Keratinocyte (primary cell): ENCODE data around the gene SPOCK1. TPM values are rescaled to one million over a fixed set of nuclear protein-coding genes. Genes with fewer than 3 reads are reported as not detected.

Experiments used
- DNase-seq: peaks from one replicate; pipeline ENCODE4 v3.0.0-alpha.2; 2011; ENCODE audit warnings: low read depth, missing footprints, low spot score
- FAIRE-seq: peaks from 2 replicates; lab custom pipeline; 2011; peaks lifted over from hg19 to GRCh38; lab: Jason Lieb, UNC
- H2AFZ ChIP-seq: 2 replicates; pipeline ENCODE4 v1.6.0; 2012; ENCODE audit warnings: low read length, control low read depth, inconsistent platforms; ENCODE audit not compliant: control insufficient read depth
- H3K27ac ChIP-seq: 2 replicates; pipeline ENCODE4 v1.5.1; 2011; ENCODE audit warnings: low read length; ENCODE audit not compliant: control insufficient read depth, insufficient read depth
- H3K27me3 ChIP-seq: 3 replicates; pipeline ENCODE4 v1.6.0; 2011; ENCODE audit warnings: low read length; ENCODE audit not compliant: control insufficient read depth, insufficient read depth; ENCODE audit errors: extremely low read depth
- H3K36me3 ChIP-seq, 2 experiments: 2 replicates in 1 of 2; 3 replicates in 1 of 2; pipeline ENCODE4 v1.5.1; 2011; ENCODE audit warnings: low read length in 2 of 2, mild to moderate bottlenecking in 1 of 2; ENCODE audit not compliant: control insufficient read depth in 2 of 2, insufficient read depth in 2 of 2; ENCODE audit errors: extremely low read depth in 1 of 2
- H3K4me1 ChIP-seq: 3 replicates; pipeline ENCODE4 v1.5.1; 2011; ENCODE audit warnings: low read length; ENCODE audit not compliant: control insufficient read depth, insufficient read depth; ENCODE audit errors: extremely low read depth
- H3K4me2 ChIP-seq: 3 replicates; pipeline ENCODE4 v1.6.0; 2011; ENCODE audit warnings: low read depth, low read length; ENCODE audit not compliant: control insufficient read depth, insufficient read depth; ENCODE audit errors: extremely low read depth
- H3K4me3 ChIP-seq, 3 experiments: fragments of 200-600 bp in 1 of 3; sonication (generic) in 1 of 3; 2 replicates in 2 of 3; 3 replicates in 1 of 3; pipeline ENCODE4 v1.5.1; 2011 to 2016; ENCODE audit warnings: low read length in 3 of 3, mild to moderate bottlenecking in 3 of 3, control low read depth in 2 of 3, inconsistent platforms in 1 of 3, low read depth in 1 of 3, mixed read lengths in 1 of 3, mixed run types in 1 of 3, moderate library complexity in 1 of 3; ENCODE audit not compliant: control insufficient read depth in 2 of 3, insufficient read depth in 2 of 3; ENCODE audit errors: extremely low read depth in 1 of 3
- H3K79me2 ChIP-seq: 2 replicates; pipeline ENCODE4 v1.6.0; 2012; ENCODE audit warnings: low read length; ENCODE audit not compliant: control insufficient read depth, insufficient read depth
- H3K9ac ChIP-seq: 3 replicates; pipeline ENCODE4 v1.6.0; 2011; ENCODE audit warnings: low read length; ENCODE audit not compliant: control insufficient read depth, insufficient read depth; ENCODE audit errors: extremely low read depth
- H3K9me1 ChIP-seq: 3 replicates; pipeline ENCODE4 v1.6.0; 2011; ENCODE audit warnings: low read length; ENCODE audit not compliant: control insufficient read depth, insufficient read depth; ENCODE audit errors: extremely low read depth
- H3K9me3 ChIP-seq: 2 replicates; pipeline ENCODE4 v1.5.1; 2012; ENCODE audit warnings: low read depth, low read length; ENCODE audit not compliant: control insufficient read depth
- H4K20me1 ChIP-seq: 3 replicates; pipeline ENCODE4 v1.6.0; 2011; ENCODE audit warnings: low read length; ENCODE audit not compliant: control insufficient read depth, insufficient read depth; ENCODE audit errors: extremely low read depth
- CTCF ChIP-seq, 3 experiments: IDR thresholded peaks in 1 of 3; conservative IDR thresholded peaks in 1 of 3; optimal IDR thresholded peaks in 1 of 3; 2 replicates in 2 of 3; 3 replicates in 1 of 3; pipeline versions ENCODE3 to v1.5.1; 2011; ENCODE audit warnings: low read length in 3 of 3, mild to moderate bottlenecking in 3 of 3, moderate library complexity in 2 of 3, control low read depth in 1 of 3, inconsistent platforms in 1 of 3; ENCODE audit not compliant: insufficient read depth in 2 of 3; ENCODE audit errors: extremely low read depth in 1 of 3
- EZH2 ChIP-seq: IDR thresholded peaks from one replicate; pipeline ENCODE4 v1.6.1; 2012; ENCODE audit warnings: inconsistent platforms, mild to moderate bottlenecking, low read length, moderate library complexity
- dilution Hi-C: fragments of 300-500 bp; cut with MboI; formaldehyde crosslinking; loops from one replicate; pipeline ENCODE4 v1.7.0; 2020; ENCODE audit warnings: low sequenced_read_pairs; ENCODE audit not compliant: extremely low pct_ligation_motif_present
- polyA plus RNA-seq, 5 experiments: library from polyadenylated mRNA; depleted of rRNA in 3 of 5; stranded (reverse) in 3 of 5; stranded (forward) in 1 of 5; unstranded in 1 of 5; fragments of >200 nt; gene quantifications; 1 replicate in 1 of 5; 2 replicates in 3 of 5; 3 replicates in 1 of 5; pipeline versions ENCODE4 v1.2.1 to v1.2.3, GENCODE V29; 2011 to 2012; ENCODE audit warnings: missing spikeins in 2 of 5, low read depth in 1 of 5, low replicate concordance in 1 of 5

The SPOCK1 gene
- polyA plus RNA-seq, 1 donor (not counting 4 experiments of a cell fraction or from before 2014, with no cell fraction given), result 5.5 TPM

GRCh38 chr5:137236849-137237507 lies 262.1 kb downstream of the SPOCK1 start:
- no peaks in the 10 kb centered on the region for H3K27me3 ChIP-seq
- no peaks in the 10 kb centered on the region for H3K9me1 ChIP-seq
- H3K9me3 ChIP-seq, result no peaks in the 10 kb centered on the region
- H3K4me2 ChIP-seq, result no peak overlapping the region
- no peak overlapping the region for H3K4me3 ChIP-seq
- H3K36me3 ChIP-seq, result no peaks in the 10 kb centered on the region
- FAIRE-seq (no peak), DNase-seq (no peak)
- dilution Hi-C loops, result no loop called here
- H3K4me1 ChIP-seq, result peaks cover 37% of the 10 kb centered on the region
- TF ChIP-seq EZH2, result no peak
- no peak for TF ChIP-seq CTCF (optimal IDR thresholded peaks at IDR 0.05 in 1 of 3, IDR thresholded peaks at IDR 0.05 in 1 of 3, conservative IDR thresholded peaks at IDR 0.05 in 1 of 3; ENCODE audit: extremely low read depth in 1 of 3, insufficient read depth in 2 of 3, low read length in 3 of 3)
- no peak overlapping the region for H3K27ac ChIP-seq
- no peak overlapping the region for H2AFZ ChIP-seq
- H3K79me2 ChIP-seq, result no peaks in the 10 kb centered on the region
- no peak overlapping the region for H3K9ac ChIP-seq
- H4K20me1 ChIP-seq, result no peaks in the 10 kb centered on the region

GRCh38 chr5:137236252-137236651 lies 262.9 kb downstream of the SPOCK1 start:
- Histone ChIP-seq H3K27ac (peak overlapping the region; percentile 81), H3K9ac (no peak overlapping the region), H3K27me3 (no peaks in the 10 kb centered on the region), H3K4me3 (no peak overlapping the region), H3K36me3 (no peaks in the 10 kb centered on the region), H3K9me1 (no peaks in the 10 kb centered on the region), H3K79me2 (no peaks in the 10 kb centered on the region), H2AFZ (no peak overlapping the region), H4K20me1 (no peaks in the 10 kb centered on the region), H3K4me1 (peaks cover 41% of the 10 kb centered on the region), H3K9me3 (no peaks in the 10 kb centered on the region), H3K4me2 (peak overlapping the region; percentile 49)
- TF ChIP-seq EZH2, result no peak
- no peak for FAIRE-seq
- dilution Hi-C loops, result no loop called here
- no peak for DNase-seq
